ENCODE data around the gene PLOD3. TPM values are rescaled to one million over a fixed set of nuclear protein-coding genes. Genes with fewer than 3 reads are reported as not detected.

PLOD3 gene
- total RNA-seq, 1 experiment from 2014 or later, result 68.2 TPM

GRCh38 chr7:101240226-101241014 lies 23.0 kb upstream of the PLOD3 start:
- in situ Hi-C loops (cut with HindIII; ENCODE audit: low pct_unique_long_range_greater_than_20kb, low sequenced_read_pairs), result no loop called here

DNA sequence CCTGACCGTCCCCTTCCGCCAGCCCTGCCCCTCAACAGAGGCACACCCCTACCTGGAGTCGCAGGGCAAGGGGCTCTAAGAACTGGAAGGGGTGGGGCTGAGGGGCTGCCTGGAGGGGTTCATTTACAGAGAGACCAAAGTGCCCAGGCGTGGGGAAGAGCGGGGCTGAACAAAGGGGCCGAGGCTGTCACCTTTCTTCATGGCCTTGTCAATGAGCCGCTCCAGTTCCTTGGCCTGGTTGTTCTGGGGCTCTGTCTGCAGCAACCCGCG lies 22.5 kb upstream of the PLOD3 start:
- no peak for DNase-seq (ENCODE audit: low read depth)
- in situ Hi-C loops (cut with HindIII; ENCODE audit: low pct_unique_long_range_greater_than_20kb, low sequenced_read_pairs), result no loop called here

More at GRCh38 chr7:101240226-101241014, 23.0 kb upstream of the PLOD3 start:
- DNase-seq (ENCODE audit: low read depth), result no peak

DNA sequence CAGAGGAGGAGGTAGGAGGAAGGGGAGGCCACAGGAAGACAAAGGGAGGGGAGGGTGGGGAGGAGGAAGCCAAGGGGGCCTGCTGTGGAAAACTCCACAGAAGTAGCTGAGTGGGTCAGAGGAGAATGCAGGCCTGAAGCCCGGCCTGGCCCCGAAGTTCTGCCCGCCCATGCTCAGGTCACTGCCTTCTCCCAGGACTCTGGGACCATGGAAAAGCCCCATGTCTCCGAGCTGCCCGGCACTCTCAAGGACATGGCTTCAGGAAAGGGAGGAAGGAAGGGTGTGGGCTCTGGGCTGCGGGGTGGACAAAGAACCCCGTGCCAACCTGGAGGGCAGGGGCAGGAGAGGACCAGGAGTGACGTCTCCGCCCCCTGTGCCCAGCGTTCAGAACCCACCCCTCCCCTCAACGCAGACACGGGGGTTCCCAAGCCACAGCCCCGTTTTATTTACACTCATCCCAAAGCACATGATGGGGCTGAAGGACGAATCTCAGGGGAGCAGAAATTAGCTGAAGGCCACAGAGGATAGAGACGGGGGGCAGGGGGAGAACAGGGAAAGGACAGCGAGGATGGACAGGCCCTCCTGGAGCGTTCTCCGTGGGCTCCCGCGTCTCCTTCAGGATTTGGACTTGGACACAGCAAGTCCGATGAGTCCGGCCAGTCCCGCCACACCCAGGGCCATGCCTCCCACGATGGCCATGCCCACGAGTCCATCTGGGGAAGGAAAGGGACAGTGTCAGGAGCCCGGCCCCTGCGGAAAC lies 22.0 kb upstream of the PLOD3 start:
- DNase-seq (ENCODE audit: low read depth), result no peak
- in situ Hi-C loops (cut with HindIII; ENCODE audit: low pct_unique_long_range_greater_than_20kb, low sequenced_read_pairs), result no loop called here

GRCh38 chr7:101238226-101239182 lies 21.1 kb upstream of the PLOD3 start:
- DNase-seq (ENCODE audit: low read depth), result no peak
- in situ Hi-C loops (cut with HindIII; ENCODE audit: low pct_unique_long_range_greater_than_20kb, low sequenced_read_pairs), result no loop called here

GRCh38 chr7:101237206-101238067 lies 20.1 kb upstream of the PLOD3 start, which contains the start of gene CLDN15:
TSS of gene CLDN15 (minus strand) at chr7:101237802. CDS start at chr7:101237581, 221 bp downstream.
- in situ Hi-C loops (cut with HindIII; ENCODE audit: low pct_unique_long_range_greater_than_20kb, low sequenced_read_pairs), result no loop called here
- no peak for DNase-seq (ENCODE audit: low read depth)

DNA sequence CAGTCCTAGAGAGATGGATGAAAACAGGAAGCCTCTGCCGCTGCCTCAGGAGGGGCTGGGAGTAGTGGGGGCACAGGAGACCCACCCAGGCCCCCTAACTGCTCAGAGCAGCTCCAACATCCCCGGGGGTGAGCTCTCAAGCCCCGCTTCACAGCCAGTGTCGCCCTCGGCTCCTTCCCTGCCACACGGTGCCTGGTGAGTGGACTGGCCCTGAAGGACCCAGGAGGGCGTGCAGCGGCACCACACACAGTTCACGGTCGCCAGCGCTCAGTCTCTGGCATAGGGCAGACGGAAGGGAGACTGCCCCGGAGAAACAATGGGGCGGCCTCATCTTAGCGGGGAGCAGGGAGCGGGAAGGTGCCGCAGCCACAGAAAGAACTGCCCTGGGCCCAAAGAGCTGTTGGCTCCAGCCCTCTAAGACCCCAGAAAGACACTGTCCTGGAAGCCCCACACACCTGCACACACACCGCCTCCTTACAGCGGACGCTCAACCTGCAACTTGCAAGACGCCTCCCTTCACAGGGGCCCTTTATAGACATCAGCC lies 19.0 kb upstream of the PLOD3 start:
- in situ Hi-C loops (cut with HindIII; ENCODE audit: low pct_unique_long_range_greater_than_20kb, low sequenced_read_pairs), result no loop called here
- no peak for DNase-seq (ENCODE audit: low read depth)

DNA sequence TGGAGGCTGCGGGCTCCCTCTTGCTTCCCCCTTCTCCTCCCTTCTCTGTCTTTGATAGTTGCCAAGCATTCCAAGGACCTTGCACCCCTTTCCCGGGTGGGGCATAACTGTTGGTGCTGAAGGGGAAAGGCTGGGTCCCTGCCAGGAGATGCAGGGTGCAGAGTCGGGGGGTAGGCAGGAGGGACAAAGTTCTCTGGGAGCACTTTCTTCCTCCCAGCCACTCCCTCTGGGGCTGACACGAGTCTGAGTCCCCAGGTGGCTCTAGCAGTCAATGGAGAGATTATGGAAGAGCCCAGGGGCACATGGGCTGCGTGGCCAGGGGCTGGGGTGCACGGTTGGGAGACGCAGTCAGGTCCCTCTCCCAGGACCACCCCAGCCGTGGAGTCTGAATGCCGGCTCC lies 18.1 kb upstream of the PLOD3 start:
- DNase-seq (ENCODE audit: low read depth), result no peak
- in situ Hi-C loops (cut with HindIII; ENCODE audit: low pct_unique_long_range_greater_than_20kb, low sequenced_read_pairs), result no loop called here

DNA sequence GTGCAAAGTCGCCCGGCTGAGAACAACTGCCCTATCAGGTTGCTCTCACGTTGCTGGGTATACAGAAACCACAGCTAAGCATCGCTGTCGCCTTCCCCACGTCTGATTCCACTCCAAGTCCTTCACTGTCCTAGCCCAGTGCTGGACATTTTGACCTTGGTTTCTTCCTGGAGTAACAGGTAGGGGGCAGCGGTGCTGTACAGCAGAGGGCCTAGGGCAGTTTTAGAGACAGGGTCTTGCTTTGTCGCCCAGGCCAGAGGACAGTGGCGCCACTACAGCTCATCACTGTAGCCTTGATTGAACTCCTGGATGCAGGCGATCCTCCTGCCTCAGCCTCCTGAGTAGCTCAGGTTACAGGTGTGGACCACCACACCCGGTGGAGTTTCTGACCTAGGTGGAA lies 17.7 kb upstream of the PLOD3 start:
- in situ Hi-C loops (cut with HindIII; ENCODE audit: low pct_unique_long_range_greater_than_20kb, low sequenced_read_pairs), result no loop called here
- no peak for DNase-seq (ENCODE audit: low read depth)

DNA sequence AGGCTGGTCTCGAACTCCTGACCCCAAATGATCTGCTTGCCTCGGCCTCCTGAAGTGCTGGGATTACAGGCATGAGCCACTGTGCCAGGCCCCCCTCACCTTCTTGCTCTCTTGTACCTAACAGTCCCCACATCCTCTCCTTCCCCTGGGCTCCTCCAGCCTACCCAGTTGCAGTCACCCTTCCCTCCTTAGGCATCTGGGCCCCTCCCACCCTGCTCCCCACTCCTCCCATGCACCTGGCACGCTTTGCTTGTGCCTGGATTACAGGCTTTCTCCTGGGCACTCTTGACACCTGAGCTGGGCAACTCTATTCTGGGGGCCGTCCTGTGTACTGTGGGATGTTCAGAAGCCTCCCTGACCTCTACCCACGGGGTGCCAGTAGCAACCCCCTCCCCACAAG lies 17.3 kb upstream of the PLOD3 start:
- in situ Hi-C loops (cut with HindIII; ENCODE audit: low pct_unique_long_range_greater_than_20kb, low sequenced_read_pairs), result no loop called here
- DNase-seq (ENCODE audit: low read depth), result no peak

DNA sequence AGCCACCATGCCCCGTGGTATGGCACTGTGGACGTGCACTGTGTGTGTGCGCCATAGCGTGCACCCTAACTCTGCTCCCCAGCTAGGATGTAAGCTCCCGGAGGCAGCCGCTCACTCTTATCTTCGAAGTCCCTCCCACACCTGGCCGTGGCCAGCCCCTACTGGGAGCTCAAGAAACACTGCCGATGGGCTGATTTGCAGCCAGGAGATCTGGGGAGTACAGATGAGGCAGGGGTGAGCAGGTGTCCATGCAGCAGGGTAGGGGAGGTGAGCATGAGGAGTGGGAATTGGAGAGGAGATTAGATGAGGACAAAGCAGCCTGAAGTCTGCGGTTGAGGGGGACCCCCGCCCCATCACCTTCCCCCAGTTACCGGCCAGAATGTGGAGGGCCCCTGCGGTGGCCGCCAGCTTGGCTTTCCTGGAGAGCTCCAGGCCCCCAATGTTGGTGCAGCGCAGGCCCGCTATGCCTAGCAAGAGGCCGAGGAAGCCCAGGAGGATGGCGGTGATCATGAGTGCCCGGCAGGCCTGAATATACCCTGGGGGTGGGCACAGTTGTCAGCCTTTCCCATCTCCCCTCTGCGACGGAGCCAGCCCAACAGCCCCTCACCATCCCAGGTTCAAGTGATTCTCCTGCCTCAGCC lies 16.6 kb upstream of the PLOD3 start:
- in situ Hi-C loops (cut with HindIII; ENCODE audit: low pct_unique_long_range_greater_than_20kb, low sequenced_read_pairs), result no loop called here
- no peak for DNase-seq (ENCODE audit: low read depth)

- no peak for DNase-seq (ENCODE audit: low read depth)
- in situ Hi-C loops (cut with HindIII; ENCODE audit: low pct_unique_long_range_greater_than_20kb, low sequenced_read_pairs), result no loop called here
Observed at GRCh38 chr7:101232141-101232850, 14.9 kb upstream of the PLOD3 start.

DNA sequence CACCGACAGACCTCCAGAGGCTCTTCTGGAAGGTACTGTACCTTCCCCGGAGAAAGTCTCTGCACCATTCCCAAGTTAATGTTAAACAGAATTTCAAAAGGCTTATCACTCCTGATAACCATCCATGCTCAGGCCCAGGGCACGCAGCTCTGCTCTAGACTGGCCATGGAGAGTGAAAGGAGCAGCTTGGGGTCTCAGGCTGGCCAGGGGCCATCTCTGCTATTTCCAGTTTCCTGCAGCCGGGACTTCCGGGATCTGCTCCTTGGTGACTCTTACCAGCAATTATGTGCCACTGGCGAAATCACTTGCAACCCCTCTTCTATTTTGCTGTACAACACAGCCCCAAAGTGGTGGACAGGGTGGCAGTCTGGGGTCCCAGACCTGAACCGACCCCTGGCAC lies 14.3 kb upstream of the PLOD3 start:
- no peak for DNase-seq (ENCODE audit: low read depth)
- in situ Hi-C loops (cut with HindIII; ENCODE audit: low pct_unique_long_range_greater_than_20kb, low sequenced_read_pairs), result no loop called here

- in situ Hi-C loops (cut with HindIII; ENCODE audit: low pct_unique_long_range_greater_than_20kb, low sequenced_read_pairs), result no loop called here
- DNase-seq (ENCODE audit: low read depth), result no peak
Observed at GRCh38 chr7:101226721-101227120, 9.3 kb upstream of the PLOD3 start.

DNA sequence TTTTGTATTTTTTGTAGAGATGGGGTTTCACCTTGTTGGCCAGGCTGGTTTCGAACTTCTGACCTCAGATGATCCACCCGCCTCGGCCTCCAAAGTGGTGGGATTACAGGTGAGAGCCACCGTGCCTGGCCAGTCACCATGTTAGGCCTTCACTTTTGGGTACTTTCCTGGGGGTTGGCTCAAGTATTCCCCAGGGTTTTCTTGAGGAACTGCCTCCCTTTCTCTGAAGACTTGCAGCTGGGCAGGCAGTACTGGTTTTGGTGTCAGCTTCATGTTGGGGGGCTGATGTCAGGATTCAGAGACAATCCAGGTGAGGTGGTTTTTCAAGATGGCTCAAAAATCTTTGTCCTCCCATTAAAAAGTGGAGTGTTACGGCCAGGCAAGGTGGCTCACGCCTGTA lies 8.3 kb upstream of the PLOD3 start:
- in situ Hi-C loops (cut with HindIII; ENCODE audit: low pct_unique_long_range_greater_than_20kb, low sequenced_read_pairs), result no loop called here

DNA sequence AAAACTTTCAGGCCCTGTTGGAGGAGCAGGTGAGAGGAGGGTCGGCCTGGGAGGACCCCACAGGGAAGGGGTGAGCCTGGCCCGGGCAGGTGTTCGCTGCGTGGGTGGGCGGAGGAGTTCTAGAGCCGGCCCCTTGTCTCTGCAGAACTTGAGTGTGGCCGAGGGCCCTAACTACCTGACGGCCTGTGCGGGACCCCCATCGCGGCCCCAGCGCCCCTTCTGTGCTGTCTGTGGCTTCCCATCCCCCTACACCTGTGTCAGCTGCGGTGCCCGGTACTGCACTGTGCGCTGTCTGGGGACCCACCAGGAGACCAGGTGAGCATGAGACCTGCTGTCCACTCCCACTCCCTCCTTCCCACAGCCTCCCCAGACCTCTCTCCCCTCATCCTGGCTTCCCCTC lies 6.1 kb upstream of the PLOD3 start:
- in situ Hi-C loops (cut with HindIII; ENCODE audit: low pct_unique_long_range_greater_than_20kb, low sequenced_read_pairs), result no loop called here
- no peak for DNase-seq (ENCODE audit: low read depth)

More for the DNA sequence above, 8.3 kb upstream of the PLOD3 start:
- no peak for DNase-seq (ENCODE audit: low read depth)

DNA sequence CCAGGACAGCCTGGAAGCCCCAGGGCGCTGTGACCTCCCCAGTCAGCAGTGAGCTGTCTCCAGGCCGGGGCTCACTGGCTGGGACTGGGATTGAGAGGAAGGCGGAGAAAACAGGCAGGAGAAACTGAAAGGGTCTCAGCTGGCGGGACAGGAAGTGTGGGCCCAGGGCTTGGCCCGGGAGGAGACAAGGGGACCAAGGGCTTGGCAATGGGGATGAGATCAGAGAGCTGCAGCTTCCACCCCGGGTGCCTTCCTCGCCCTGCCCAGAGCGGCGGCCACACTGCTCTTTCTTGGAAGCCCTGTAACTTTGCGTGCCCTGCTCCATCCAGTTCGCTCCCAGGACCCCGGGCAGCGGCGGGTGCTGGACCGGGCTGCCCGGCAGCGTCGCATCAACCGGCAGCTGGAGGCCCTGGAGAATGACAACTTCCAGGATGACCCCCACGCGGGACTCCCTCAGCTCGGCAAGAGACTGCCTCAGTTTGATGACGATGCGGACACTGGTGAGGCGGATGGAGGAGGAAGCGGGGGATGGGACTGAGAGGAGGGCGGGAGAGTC lies 5.0 kb upstream of the PLOD3 start:
- in situ Hi-C loops (cut with HindIII; ENCODE audit: low pct_unique_long_range_greater_than_20kb, low sequenced_read_pairs), result no loop called here

More for the DNA sequence above, 5.0 kb upstream of the PLOD3 start:
- no peak for DNase-seq (ENCODE audit: low read depth)
